DOHH2 (cell line): ENCODE results near the gene PPP4R4.

Experiments
- H3F3A ChIP-seq: fragments of 200-600 bp; sonication (generic), shearing (Covaris generic); 2 replicates; pipeline ENCODE4 v1.6.0; 2016; ENCODE audit warnings: antibody characterized with exemption, mild to moderate bottlenecking; ENCODE audit not compliant: control insufficient read depth, insufficient read depth
- H3K27ac ChIP-seq: fragments of 200-600 bp; sonication (generic); 2 replicates; pipeline ENCODE4 v1.5.1; 2014; ENCODE audit warnings: low read depth, mild to moderate bottlenecking, low read length, moderate library complexity
- H3K27me3 ChIP-seq: fragments of 200-600 bp; sonication (generic); 2 replicates; pipeline ENCODE4 v1.6.1; 2014; ENCODE audit warnings: mild to moderate bottlenecking, low read length, mixed read lengths; ENCODE audit not compliant: control insufficient read depth
- H3K36me3 ChIP-seq: fragments of 200-600 bp; sonication (generic); 2 replicates; pipeline ENCODE4 v1.6.1; 2014; ENCODE audit warnings: mild to moderate bottlenecking, low read length, moderate library complexity, mixed read lengths; ENCODE audit not compliant: control insufficient read depth
- H3K4me1 ChIP-seq: fragments of 200-600 bp; sonication (generic); 2 replicates; pipeline ENCODE4 v1.6.1; 2014; ENCODE audit warnings: mild to moderate bottlenecking, low read length, mixed read lengths; ENCODE audit not compliant: control insufficient read depth
- H3K4me2 ChIP-seq: fragments of 200-600 bp; sonication (generic); 2 replicates; pipeline ENCODE4 v1.6.0; 2014; ENCODE audit warnings: mild to moderate bottlenecking, low read length, moderate library complexity
- H3K4me3 ChIP-seq: fragments of 200-600 bp; sonication (generic); 2 replicates; pipeline ENCODE4 v1.5.1; 2014; ENCODE audit warnings: mild to moderate bottlenecking, low read length, mixed read lengths
- H3K79me2 ChIP-seq: fragments of 200-600 bp; sonication (generic); 2 replicates; pipeline ENCODE4 v1.6.1; 2014; ENCODE audit warnings: mild to moderate bottlenecking, low read length, mixed read lengths; ENCODE audit not compliant: control insufficient read depth
- H3K9me2 ChIP-seq: fragments of 200-600 bp; sonication (generic); replicated peaks from 2 replicates; pipeline ENCODE4 v1.6.1; 2014; ENCODE audit warnings: mild to moderate bottlenecking, low read length, mixed read lengths; ENCODE audit not compliant: control insufficient read depth
- H3K9me3 ChIP-seq: fragments of 200-600 bp; sonication (generic); 2 replicates; pipeline ENCODE4 v1.6.1; 2014; ENCODE audit warnings: antibody characterized with exemption, low read length, mixed read lengths; ENCODE audit not compliant: control insufficient read depth, insufficient read depth
- H4K20me1 ChIP-seq: fragments of 200-600 bp; sonication (generic); 2 replicates; pipeline ENCODE4 v1.6.0; 2014; ENCODE audit warnings: low read depth, mild to moderate bottlenecking, antibody characterized with exemption, low read length, moderate library complexity; ENCODE audit not compliant: control insufficient read depth, insufficient read depth
- EZH2phosphoT487 ChIP-seq: fragments of 200-600 bp; sonication (generic); IDR thresholded peaks from 2 replicates; pipeline ENCODE4 v1.6.1; 2017; ENCODE audit warnings: borderline replicate concordance, mild to moderate bottlenecking, antibody characterized with exemption, low read length, moderate library complexity, mixed read lengths
- TF ChIP-seq, protein P1 (sequence below): fragments of 200-600 bp; sonication (generic); IDR thresholded peaks from one replicate; pipeline ENCODE4 v1.5.1; 2014; ENCODE audit warnings: antibody characterized with exemption, mild to moderate bottlenecking, low read depth, low read length; ENCODE audit not compliant: poor library complexity, severe bottlenecking

PPP4R4 gene

DNA sequence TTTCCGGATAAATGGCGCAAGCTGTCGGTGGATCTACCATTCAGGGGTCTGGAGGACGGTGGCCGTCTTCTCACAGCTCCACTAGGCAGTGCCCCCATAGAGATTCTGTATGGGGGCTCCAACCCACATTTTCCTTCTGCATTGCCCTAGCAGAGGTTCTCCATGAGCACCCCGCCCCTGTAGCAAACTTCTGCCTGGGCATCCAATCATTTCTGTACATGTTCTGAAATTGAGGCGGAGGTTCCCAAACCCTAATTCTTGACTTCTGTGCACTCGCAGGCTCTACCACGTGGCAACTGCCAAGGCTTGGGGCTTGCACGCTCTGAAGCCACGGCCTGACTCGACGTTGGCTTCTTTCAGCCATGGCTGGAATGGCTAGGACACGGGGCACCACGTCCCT is 124.0 kb downstream of the PPP4R4 start:
- no peak for TF ChIP-seq EZH2phosphoT487
- TF ChIP-seq, protein P1, sequence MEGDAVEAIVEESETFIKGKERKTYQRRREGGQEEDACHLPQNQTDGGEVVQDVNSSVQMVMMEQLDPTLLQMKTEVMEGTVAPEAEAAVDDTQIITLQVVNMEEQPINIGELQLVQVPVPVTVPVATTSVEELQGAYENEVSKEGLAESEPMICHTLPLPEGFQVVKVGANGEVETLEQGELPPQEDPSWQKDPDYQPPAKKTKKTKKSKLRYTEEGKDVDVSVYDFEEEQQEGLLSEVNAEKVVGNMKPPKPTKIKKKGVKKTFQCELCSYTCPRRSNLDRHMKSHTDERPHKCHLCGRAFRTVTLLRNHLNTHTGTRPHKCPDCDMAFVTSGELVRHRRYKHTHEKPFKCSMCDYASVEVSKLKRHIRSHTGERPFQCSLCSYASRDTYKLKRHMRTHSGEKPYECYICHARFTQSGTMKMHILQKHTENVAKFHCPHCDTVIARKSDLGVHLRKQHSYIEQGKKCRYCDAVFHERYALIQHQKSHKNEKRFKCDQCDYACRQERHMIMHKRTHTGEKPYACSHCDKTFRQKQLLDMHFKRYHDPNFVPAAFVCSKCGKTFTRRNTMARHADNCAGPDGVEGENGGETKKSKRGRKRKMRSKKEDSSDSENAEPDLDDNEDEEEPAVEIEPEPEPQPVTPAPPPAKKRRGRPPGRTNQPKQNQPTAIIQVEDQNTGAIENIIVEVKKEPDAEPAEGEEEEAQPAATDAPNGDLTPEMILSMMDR = no peak
- no peaks in the 10 kb centered on the region for H3K9me3 ChIP-seq
- H3K4me1 ChIP-seq = no peaks in the 10 kb centered on the region

DNA sequence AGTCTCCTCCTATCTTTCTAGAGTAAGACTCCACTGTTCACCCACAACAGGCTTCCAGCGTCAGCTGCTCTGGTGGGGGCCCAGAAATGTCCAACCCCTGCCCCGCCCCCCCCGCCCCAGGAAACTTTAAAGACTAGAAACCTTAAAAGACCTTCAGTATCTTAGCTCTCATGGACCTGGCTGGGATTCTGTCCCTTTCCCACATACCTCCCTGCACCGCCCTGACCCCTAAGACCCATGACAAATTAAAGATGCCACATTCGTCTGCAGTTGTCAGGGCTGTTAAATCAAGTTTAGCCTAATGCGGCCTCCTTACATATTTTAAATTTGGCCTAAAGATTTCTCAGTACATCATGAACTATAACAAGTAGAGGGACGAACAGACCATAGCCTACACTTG is 129.0 kb downstream of the PPP4R4 start:
- H3K9me2 ChIP-seq = no peaks in the 10 kb centered on the region
- H3K4me3 ChIP-seq = no peak overlapping the region
- no peaks in the 10 kb centered on the region for H3K27me3 ChIP-seq
- TF ChIP-seq, protein P1 = no peak
- no peak for TF ChIP-seq EZH2phosphoT487
- H3K36me3 ChIP-seq = no peaks in the 10 kb centered on the region
- no peaks in the 10 kb centered on the region for H3K4me1 ChIP-seq
- no peak overlapping the region for H3K4me2 ChIP-seq
- no peaks in the 10 kb centered on the region for H3F3A ChIP-seq
- H4K20me1 ChIP-seq = no peaks in the 10 kb centered on the region
- H3K27ac ChIP-seq = no peak overlapping the region
- H3K79me2 ChIP-seq = no peaks in the 10 kb centered on the region
- H3K9me3 ChIP-seq = peaks cover 8% of the 10 kb centered on the region; the same call in 1 of the 2 replicates

More for the DNA sequence above, 124.0 kb downstream of the PPP4R4 start:
- H3K4me2 ChIP-seq = no peak overlapping the region
- no peaks in the 10 kb centered on the region for H3K27me3 ChIP-seq
- no peaks in the 10 kb centered on the region for H3F3A ChIP-seq
- no peaks in the 10 kb centered on the region for H3K9me2 ChIP-seq
- no peak overlapping the region for H3K4me3 ChIP-seq
- H4K20me1 ChIP-seq = no peaks in the 10 kb centered on the region
- no peak overlapping the region for H3K27ac ChIP-seq
- no peaks in the 10 kb centered on the region for H3K79me2 ChIP-seq
- no peaks in the 10 kb centered on the region for H3K36me3 ChIP-seq

GRCh38 chr14:94304243-94304642 is 130.1 kb downstream of the PPP4R4 start:
- Histone ChIP-seq H3K4me3 (no peak overlapping the region), H3F3A (no peaks in the 10 kb centered on the region), H3K9me3 (peaks cover 14% of the 10 kb centered on the region; the same call in 1 of the 2 replicates), H3K27ac (no peak overlapping the region), H3K4me2 (no peak overlapping the region), H4K20me1 (no peaks in the 10 kb centered on the region), H3K9me2 (no peaks in the 10 kb centered on the region), H3K79me2 (no peaks in the 10 kb centered on the region), H3K4me1 (no peaks in the 10 kb centered on the region), H3K36me3 (no peaks in the 10 kb centered on the region), H3K27me3 (no peaks in the 10 kb centered on the region)
- TF ChIP-seq, protein P1 = no peak
- no peak for TF ChIP-seq EZH2phosphoT487

- Histone ChIP-seq H3K4me2 (no peak overlapping the region), H3K79me2 (no peaks in the 10 kb centered on the region), H3K27ac (no peak overlapping the region), H3K4me1 (no peaks in the 10 kb centered on the region), H3K9me3 (peaks cover 14% of the 10 kb centered on the region; the same call in 1 of the 2 replicates), H3K9me2 (no peaks in the 10 kb centered on the region), H3K4me3 (no peak overlapping the region), H3K27me3 (no peaks in the 10 kb centered on the region), H3F3A (no peaks in the 10 kb centered on the region), H4K20me1 (no peaks in the 10 kb centered on the region), H3K36me3 (no peaks in the 10 kb centered on the region)
- TF ChIP-seq EZH2phosphoT487 = no peak
- TF ChIP-seq, protein P1 = no peak
Measured at GRCh38 chr14:94305620-94306019, 131.5 kb downstream of the PPP4R4 start.
